ENCODE data around the gene RDH5.

RDH5 gene

DNA sequence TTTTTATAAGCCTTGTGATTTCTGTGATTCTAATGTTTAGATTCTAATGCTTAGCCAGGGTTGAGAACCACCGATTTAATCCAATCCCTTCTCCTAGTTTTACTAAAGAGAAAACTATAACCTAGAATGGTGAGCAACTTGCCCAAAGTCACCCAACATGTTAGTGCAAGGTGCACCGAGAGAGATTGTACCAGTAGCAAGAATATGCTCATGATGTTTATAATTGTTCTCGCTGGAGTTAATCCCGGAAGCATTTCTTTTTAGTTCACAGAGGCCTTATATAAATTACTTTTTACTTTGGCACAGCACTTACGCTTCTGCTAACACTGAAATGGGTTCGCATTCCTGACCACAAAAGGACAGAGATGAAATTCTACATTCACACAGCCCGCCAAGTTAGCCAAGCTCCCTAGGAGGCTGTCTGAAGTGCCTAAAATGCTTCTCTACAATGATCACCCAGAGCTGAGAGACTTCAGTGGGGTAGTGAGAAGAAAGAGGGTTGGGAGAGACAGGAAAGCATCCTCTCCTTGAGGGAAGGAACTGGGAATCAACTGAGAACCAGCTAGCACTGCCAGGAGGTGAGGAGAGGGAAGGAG lies 4.9 kb upstream of the RDH5 start:
- CTCF ChIA-PET = interaction anchor here (0.8 to 3.2 kb wide), 6 partner anchors 9 to 315 kb away, joined by 3 to 27 read pairs (median 8); no protein-coding TSS in a partner anchor
- POLR2A ChIA-PET = interaction anchor here (0.7 kb wide), 1 partner anchor 322 kb away, joined by 3 read pairs; no protein-coding TSS in a partner anchor
- peak; percentile 29 for DNase-seq (ENCODE audit: extremely low spot score)
- TF ChIP-seq, protein P1, sequence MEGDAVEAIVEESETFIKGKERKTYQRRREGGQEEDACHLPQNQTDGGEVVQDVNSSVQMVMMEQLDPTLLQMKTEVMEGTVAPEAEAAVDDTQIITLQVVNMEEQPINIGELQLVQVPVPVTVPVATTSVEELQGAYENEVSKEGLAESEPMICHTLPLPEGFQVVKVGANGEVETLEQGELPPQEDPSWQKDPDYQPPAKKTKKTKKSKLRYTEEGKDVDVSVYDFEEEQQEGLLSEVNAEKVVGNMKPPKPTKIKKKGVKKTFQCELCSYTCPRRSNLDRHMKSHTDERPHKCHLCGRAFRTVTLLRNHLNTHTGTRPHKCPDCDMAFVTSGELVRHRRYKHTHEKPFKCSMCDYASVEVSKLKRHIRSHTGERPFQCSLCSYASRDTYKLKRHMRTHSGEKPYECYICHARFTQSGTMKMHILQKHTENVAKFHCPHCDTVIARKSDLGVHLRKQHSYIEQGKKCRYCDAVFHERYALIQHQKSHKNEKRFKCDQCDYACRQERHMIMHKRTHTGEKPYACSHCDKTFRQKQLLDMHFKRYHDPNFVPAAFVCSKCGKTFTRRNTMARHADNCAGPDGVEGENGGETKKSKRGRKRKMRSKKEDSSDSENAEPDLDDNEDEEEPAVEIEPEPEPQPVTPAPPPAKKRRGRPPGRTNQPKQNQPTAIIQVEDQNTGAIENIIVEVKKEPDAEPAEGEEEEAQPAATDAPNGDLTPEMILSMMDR (IDR thresholded peaks at IDR 0.05; ENCODE audit: control extremely low read depth, extremely low read depth, low read depth, missing control alignments) = no peak

DNA sequence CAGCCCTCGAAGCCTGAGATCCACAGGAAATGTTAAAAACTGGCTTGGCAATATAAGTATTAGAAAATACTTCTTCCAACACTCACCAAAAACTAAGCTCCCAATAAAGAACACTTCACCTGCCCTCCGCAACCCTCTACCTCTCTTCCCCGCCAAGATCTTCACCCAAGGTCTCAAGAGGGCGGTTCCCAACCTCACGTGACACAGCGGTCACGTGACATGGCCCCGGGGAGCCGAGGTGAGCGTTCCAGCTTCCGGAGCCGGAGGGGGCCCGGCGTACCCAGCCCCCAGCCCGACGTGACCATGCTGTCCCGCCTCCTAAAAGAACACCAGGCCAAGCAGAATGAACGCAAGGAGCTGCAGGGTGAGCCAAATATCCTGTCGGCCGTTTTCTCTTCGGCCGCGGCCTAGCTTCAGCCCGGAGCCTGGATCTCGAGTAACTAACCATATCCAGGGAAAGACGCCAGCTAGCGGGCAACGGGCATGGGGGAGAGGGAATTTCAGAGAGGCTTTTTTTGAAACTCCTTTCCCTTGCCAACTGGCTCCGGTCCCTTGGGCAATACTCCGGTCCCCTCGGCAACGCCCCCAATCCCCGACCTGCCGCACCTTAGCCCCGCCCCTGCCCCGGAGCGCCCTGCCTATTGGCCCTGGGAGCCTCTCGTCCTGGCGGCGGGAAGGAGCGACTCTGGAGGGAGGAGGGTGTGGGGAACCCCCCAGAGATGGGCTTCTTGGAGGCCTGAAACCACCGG lies 4.2 kb upstream of the RDH5 start, which contains the start of gene BLOC1S1:
Gene BLOC1S1, plus strand, starts transcription at position 214 of the 749 bp plus-strand sequence. Its CDS starts 6 bp downstream, at position 220.
- ChIA-PET CTCF (interaction anchor here (0.8 to 3.2 kb wide), 7 partner anchors 9 to 314 kb away, joined by 3 to 27 read pairs (median 7); no protein-coding TSS in a partner anchor), POLR2A (interaction anchor here (0.7 kb wide), 1 partner anchor 321 kb away, joined by 3 read pairs; no protein-coding TSS in a partner anchor)
- TF ChIP-seq, protein P1 (IDR thresholded peaks at IDR 0.05; ENCODE audit: control extremely low read depth, extremely low read depth, low read depth, missing control alignments) = no peak
- DNase-seq (ENCODE audit: extremely low spot score) = peak; percentile 95

DNA sequence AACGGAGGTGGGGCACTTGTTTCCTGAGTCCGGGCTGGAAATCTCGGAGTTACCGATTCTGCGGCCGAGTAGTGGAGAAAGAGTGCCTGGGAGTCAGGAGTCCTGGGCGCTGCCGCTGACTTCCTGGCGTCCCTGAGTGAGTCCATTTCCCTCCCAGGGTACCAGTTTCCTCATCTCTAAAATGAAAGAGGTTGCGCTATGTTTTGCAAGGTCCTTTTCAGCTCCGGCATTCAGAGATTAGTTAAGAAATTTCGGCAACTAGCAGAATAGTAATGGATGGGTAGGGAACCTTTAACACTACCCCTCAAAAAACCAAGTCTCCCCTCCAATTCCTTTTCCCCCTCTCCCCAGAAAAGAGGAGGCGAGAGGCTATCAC lies 3.6 kb upstream of the RDH5 start:
- CTCF ChIA-PET = interaction anchor here (0.8 to 4.3 kb wide), 8 partner anchors 8 to 402 kb away, joined by 3 to 27 read pairs (median 8); partner anchors contain the start of genes CD63 and ZC3H10
- POLR2A ChIA-PET = interaction anchor here (0.5 kb wide), 1 partner anchor 459 kb away, joined by 3 read pairs; no protein-coding TSS in a partner anchor
- DNase-seq (ENCODE audit: extremely low spot score) = no peak
- TF ChIP-seq, protein P1 (IDR thresholded peaks at IDR 0.05; ENCODE audit: control extremely low read depth, extremely low read depth, low read depth, missing control alignments) = no peak

DNA sequence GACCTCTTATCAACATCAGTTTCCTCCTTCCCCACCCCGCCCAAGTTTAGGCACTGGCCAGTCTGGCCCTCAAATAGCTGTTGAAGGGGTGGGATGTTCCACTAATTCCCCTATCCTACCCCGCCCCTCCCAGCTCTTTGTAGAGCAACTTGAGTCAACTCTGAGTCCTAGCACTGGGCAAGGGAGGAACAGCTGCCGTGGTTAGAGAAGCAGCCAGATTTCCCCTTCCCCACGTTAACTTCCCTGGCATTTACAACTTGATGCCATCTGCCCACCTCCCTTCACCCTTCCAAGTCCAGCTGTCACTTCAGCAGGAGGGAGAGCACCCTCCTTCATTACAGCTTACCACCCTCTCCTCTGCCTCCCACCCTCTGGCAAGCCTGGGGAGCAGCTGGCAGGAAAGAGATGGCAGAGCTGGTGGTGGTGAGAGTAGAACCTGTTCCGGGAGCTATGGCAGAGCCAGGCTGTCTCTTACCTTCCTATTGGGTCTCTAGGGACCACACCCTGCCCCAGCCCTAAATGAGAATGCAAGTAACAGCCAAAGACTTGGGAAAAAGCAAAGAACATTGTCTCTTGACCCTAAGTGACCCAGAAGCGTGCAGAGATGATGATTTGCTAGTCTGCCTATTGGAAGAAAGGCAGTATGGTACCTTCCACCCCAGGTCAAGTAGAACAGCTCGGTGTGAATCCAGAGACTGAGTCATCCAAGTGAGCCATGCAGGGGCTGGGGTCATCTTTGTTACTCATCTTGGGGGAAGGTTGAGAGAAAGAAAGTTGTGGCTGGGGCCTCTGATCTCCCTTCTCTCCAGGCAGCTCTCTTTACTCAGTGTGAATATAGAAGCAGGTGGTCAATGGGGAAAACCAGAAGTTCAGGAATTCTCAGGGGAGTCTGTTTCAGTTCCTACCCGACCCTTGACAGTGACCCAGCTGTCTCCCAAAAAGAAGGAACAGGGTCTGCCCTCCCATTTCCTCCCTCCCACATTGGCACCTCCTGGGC lies 2.9 kb upstream of the RDH5 start:
- POLR2A ChIA-PET = interaction anchor here (0.5 kb wide), 1 partner anchor 459 kb away, joined by 3 read pairs; no protein-coding TSS in a partner anchor
- DNase-seq (ENCODE audit: extremely low spot score) = no peak
- CTCF ChIA-PET = interaction anchor here (1.0 to 4.3 kb wide), 6 partner anchors 12 to 401 kb away, joined by 3 to 27 read pairs (median 11); partner anchors contain the start of genes CD63 and ZC3H10
- TF ChIP-seq, protein P1 (IDR thresholded peaks at IDR 0.05; ENCODE audit: control extremely low read depth, extremely low read depth, low read depth, missing control alignments) = no peak

DNA sequence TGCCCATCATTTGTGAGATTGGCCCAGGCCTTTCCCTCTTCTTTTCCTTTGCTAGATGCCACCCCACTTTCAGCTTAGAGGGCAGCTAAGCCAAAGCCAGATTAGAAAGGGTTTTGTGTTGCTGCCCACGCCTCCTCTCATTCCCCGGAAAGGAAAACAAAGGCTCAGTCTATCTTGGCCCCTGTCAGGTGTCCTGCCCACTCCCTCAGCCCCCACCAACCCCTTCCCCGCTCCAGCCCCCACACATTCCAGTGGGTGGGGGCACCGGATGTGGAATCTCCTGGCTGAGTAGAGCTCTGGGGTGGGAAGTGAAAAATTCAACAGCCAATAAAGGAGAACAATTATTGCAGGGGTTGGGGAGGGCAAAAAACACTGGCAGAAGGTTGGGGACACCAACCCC lies 2.2 kb upstream of the RDH5 start:
- ChIA-PET POLR2A (no interaction called here), CTCF (interaction anchor here (0.9 to 7.8 kb wide), 6 partner anchors 12 to 73 kb away, joined by 3 to 73 read pairs (median 18); partner anchors contain the start of gene CD63)
- TF ChIP-seq, protein P1 (IDR thresholded peaks at IDR 0.05; ENCODE audit: control extremely low read depth, extremely low read depth, low read depth, missing control alignments) = no peak
- DNase-seq (ENCODE audit: extremely low spot score) = no peak
